ENCODE data around the gene TTR.

TTR gene

GRCh38 chr18:31603315-31603714 is 11.6 kb downstream of the TTR start:
- Mint-ChIP-seq H3K4me1 (no peaks in the 10 kb centered on the region), H3K36me3 (ENCODE audit: low read depth) (no peaks in the 10 kb centered on the region), H3K27me3 (ENCODE audit: low read depth) (no peaks in the 10 kb centered on the region), H3K9me3 (no peaks in the 10 kb centered on the region), H3K4me3 (no peak overlapping the region), H3K27ac (no peak overlapping the region)
- TF ChIP-seq, protein P1, sequence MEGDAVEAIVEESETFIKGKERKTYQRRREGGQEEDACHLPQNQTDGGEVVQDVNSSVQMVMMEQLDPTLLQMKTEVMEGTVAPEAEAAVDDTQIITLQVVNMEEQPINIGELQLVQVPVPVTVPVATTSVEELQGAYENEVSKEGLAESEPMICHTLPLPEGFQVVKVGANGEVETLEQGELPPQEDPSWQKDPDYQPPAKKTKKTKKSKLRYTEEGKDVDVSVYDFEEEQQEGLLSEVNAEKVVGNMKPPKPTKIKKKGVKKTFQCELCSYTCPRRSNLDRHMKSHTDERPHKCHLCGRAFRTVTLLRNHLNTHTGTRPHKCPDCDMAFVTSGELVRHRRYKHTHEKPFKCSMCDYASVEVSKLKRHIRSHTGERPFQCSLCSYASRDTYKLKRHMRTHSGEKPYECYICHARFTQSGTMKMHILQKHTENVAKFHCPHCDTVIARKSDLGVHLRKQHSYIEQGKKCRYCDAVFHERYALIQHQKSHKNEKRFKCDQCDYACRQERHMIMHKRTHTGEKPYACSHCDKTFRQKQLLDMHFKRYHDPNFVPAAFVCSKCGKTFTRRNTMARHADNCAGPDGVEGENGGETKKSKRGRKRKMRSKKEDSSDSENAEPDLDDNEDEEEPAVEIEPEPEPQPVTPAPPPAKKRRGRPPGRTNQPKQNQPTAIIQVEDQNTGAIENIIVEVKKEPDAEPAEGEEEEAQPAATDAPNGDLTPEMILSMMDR (IDR thresholded peaks at IDR 0.05; ENCODE audit: unreplicated experiment in 3 of 3), result no peak

GRCh38 chr18:31606265-31606664 is 14.6 kb downstream of the TTR start:
- TF ChIP-seq, protein P1 (IDR thresholded peaks at IDR 0.05; ENCODE audit: unreplicated experiment in 3 of 3), result no peak
- H3K27ac Mint-ChIP-seq, result peak overlapping the region in 2 of 3 experiments; percentile 50 to 64
- H3K27me3 Mint-ChIP-seq (ENCODE audit: low read depth), result peaks cover 4% of the 10 kb centered on the region
- peaks cover 17% of the 10 kb centered on the region for H3K4me1 Mint-ChIP-seq
- H3K4me3 Mint-ChIP-seq, result no peak overlapping the region
- H3K36me3 Mint-ChIP-seq (ENCODE audit: low read depth), result no peaks in the 10 kb centered on the region
- no peaks in the 10 kb centered on the region for H3K9me3 Mint-ChIP-seq

DNA sequence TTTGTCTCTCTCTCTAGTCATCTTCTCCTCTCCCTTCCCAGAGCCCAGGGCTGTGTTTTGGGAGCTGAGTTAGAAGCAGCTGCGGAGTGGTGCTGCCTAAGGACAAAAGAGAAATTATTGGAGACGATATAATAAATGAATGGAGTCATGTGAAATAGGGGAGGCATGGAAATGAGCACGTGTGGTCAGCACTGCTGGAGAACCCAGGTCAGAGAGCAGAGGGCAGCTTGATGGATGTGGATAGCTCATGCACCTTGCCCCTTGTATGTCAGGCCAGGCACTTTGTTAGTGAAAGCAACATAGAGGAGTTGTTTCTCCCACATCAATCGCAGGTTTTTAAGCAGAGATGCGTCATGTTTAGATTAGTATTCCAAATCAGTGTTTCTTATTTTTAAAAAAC is 15.7 kb downstream of the TTR start:
- Mint-ChIP-seq H3K4me3 (no peak overlapping the region), H3K9me3 (no peaks in the 10 kb centered on the region)

GRCh38 chr18:31609886-31610285 is 18.2 kb downstream of the TTR start:
- Mint-ChIP-seq H3K27ac (peak overlapping the region in 1 of 3 experiments; percentile 56), H3K4me3 (no peak overlapping the region), H3K36me3 (ENCODE audit: low read depth) (no peaks in the 10 kb centered on the region), H3K9me3 (no peaks in the 10 kb centered on the region), H3K4me1 (peaks cover 17% of the 10 kb centered on the region), H3K27me3 (ENCODE audit: low read depth) (peaks cover 4% of the 10 kb centered on the region)
- TF ChIP-seq, protein P1 (IDR thresholded peaks at IDR 0.05; ENCODE audit: unreplicated experiment in 3 of 3), result no peak

More for the DNA sequence above, 15.7 kb downstream of the TTR start:
- TF ChIP-seq, protein P1 (IDR thresholded peaks at IDR 0.05; ENCODE audit: unreplicated experiment in 3 of 3), result no peak
- Mint-ChIP-seq H3K27ac (no peak overlapping the region), H3K27me3 (ENCODE audit: low read depth) (peaks cover 4% of the 10 kb centered on the region), H3K4me1 (peaks cover 17% of the 10 kb centered on the region), H3K36me3 (ENCODE audit: low read depth) (no peaks in the 10 kb centered on the region)

DNA sequence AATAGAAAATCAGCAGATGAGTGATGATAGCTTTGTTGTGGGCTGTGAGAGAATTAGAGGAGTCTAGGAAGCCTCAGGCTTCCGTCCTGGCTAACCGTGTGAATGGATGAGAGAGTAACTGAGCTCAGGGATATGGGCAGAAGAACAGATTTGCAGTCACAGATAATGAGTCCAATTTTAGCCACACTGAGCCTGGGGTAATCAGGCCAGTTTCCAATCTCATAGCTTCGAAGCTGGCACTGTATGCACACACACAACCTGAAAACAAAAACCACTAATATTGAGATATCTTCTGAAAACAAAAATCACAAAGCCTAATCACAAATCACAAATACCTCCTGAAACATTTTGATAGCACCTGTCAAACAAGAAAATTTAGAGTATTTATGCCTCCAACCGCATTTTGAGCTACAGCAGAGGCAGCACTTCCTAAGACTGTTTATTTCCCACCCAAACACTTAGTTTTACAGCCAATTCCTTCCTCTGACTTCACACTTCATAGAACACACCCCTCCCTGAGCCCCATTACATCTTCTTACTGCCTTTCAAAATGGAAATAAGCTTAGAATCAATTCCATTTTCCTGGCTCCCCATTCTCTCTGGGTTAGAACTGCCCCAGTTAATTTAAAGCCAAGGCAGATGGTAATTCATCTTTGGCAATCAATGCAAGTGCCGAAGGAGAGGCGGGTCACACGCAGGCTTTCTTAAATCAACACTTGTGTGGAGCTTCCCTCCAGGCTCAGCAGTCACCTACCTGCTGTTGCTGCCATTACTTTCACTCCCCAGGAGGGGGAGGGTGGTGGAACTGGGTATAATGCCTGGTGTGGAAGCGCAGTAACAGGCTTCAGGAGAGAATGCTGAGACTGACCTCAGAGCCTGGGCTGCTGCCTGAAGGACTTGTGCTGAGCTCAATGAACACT is 18.9 kb downstream of the TTR start:
- H3K27ac Mint-ChIP-seq, result peak overlapping the region in 2 of 3 experiments; percentile 55 to 56
- TF ChIP-seq, protein P1 (IDR thresholded peaks at IDR 0.05; ENCODE audit: unreplicated experiment in 3 of 3), result peak in 2 of 3 experiments; percentile 11 to 44
- H3K4me3 Mint-ChIP-seq, result no peak overlapping the region
- no peaks in the 10 kb centered on the region for H3K9me3 Mint-ChIP-seq
- H3K27me3 Mint-ChIP-seq (ENCODE audit: low read depth), result peaks cover 4% of the 10 kb centered on the region
- no peaks in the 10 kb centered on the region for H3K36me3 Mint-ChIP-seq (ENCODE audit: low read depth)
- peaks cover 17% of the 10 kb centered on the region for H3K4me1 Mint-ChIP-seq
